ENCODE measurements around the gene VCAN.
A peak's percentile ranks its signal among the peaks of the same experiment; 100 is the strongest.

Gene VCAN

DNA sequence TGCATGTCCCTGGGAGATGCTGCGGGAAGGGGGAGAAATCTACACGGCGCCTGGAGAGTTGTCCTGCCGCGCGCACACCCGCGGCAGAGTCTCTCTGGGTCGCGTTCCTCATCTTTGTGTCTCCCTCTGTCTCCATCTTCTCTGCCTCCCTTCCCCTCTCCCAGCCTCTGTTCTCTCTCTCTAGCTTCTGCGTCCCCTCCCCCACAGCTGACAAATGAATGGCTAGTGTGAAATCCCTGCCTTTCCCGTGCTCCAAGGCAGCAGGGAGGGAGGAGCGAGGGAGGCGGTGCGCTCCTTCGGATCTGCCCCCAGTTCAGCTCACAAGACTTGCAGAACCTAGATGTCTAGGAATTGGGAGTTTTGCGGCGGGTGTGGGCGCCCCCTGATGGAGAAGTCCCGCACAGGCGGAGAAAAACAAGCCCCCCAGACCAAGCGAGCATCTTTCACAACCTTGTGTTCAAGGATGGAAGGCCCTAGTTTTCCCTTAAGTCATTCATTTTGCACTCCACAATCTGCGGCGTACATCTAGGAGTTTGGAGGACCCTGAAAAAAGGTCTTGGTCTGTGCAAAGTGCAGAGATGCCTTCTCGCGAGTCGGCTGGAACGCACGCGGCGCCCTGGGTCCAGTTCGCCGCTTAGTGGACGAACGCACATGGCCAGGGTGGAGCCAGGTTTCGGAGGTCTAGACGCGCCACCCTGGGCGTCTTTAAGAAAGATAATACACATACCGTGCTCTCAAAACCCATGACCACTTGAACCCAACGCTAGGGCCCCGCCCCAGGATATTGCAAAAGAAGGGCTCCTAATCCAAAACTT is 2.0 kb downstream of the VCAN start (continued):
- TF ChIP-seq, protein P1, sequence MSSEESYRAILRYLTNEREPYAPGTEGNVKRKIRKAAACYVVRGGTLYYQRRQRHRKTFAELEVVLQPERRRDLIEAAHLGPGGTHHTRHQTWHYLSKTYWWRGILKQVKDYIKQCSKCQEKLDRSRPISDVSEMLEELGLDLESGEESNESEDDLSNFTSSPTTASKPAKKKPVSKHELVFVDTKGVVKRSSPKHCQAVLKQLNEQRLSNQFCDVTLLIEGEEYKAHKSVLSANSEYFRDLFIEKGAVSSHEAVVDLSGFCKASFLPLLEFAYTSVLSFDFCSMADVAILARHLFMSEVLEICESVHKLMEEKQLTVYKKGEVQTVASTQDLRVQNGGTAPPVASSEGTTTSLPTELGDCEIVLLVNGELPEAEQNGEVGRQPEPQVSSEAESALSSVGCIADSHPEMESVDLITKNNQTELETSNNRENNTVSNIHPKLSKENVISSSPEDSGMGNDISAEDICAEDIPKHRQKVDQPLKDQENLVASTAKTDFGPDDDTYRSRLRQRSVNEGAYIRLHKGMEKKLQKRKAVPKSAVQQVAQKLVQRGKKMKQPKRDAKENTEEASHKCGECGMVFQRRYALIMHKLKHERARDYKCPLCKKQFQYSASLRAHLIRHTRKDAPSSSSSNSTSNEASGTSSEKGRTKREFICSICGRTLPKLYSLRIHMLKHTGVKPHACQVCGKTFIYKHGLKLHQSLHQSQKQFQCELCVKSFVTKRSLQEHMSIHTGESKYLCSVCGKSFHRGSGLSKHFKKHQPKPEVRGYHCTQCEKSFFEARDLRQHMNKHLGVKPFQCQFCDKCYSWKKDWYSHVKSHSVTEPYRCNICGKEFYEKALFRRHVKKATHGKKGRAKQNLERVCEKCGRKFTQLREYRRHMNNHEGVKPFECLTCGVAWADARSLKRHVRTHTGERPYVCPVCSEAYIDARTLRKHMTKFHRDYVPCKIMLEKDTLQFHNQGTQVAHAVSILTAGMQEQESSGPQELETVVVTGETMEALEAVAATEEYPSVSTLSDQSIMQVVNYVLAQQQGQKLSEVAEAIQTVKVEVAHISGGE (tag by site-specific recombination; conservative IDR thresholded peaks at IDR 0.05; ENCODE audit: low read depth), result peak; percentile 61
- TF ChIP-seq, protein P2, sequence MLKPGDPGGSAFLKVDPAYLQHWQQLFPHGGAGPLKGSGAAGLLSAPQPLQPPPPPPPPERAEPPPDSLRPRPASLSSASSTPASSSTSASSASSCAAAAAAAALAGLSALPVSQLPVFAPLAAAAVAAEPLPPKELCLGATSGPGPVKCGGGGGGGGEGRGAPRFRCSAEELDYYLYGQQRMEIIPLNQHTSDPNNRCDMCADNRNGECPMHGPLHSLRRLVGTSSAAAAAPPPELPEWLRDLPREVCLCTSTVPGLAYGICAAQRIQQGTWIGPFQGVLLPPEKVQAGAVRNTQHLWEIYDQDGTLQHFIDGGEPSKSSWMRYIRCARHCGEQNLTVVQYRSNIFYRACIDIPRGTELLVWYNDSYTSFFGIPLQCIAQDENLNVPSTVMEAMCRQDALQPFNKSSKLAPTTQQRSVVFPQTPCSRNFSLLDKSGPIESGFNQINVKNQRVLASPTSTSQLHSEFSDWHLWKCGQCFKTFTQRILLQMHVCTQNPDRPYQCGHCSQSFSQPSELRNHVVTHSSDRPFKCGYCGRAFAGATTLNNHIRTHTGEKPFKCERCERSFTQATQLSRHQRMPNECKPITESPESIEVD (tag by site-specific recombination; IDR thresholded peaks at IDR 0.05), result no peak
- peak; percentile 15; the same call in 1 of the 2 replicates for TF ChIP-seq ZFP69B (tag by site-specific recombination; IDR thresholded peaks at IDR 0.05)
- peak; percentile 60; the same call in 1 of the 2 replicates for TF ChIP-seq ZNF324 (tag by site-specific recombination; IDR thresholded peaks at IDR 0.05)
- TF ChIP-seq, protein P3, sequence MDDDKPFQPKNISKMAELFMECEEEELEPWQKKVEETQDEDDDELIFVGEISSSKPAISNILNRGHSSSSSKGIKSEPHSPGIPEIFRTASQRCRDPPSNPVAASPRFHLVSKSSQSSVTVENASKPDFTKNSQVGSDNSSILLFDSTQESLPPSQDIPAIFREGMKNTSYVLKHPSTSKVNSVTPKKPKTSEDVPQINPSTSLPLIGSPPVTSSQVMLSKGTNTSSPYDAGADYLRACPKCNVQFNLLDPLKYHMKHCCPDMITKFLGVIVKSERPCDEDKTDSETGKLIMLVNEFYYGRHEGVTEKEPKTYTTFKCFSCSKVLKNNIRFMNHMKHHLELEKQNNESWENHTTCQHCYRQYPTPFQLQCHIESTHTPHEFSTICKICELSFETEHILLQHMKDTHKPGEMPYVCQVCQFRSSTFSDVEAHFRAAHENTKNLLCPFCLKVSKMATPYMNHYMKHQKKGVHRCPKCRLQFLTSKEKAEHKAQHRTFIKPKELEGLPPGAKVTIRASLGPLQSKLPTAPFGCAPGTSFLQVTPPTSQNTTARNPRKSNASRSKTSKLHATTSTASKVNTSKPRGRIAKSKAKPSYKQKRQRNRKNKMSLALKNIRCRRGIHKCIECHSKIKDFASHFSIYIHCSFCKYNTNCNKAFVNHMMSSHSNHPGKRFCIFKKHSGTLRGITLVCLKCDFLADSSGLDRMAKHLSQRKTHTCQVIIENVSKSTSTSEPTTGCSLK (tag by site-specific recombination; IDR thresholded peaks at IDR 0.05), result no peak
- 0 out of 2 replicates have a peak, but pooled peaks have one; percentile 39 for TF ChIP-seq YY2 (tag by site-specific recombination; IDR thresholded peaks at IDR 0.05)
- TF ChIP-seq ZNF394 (tag by site-specific recombination; IDR thresholded peaks at IDR 0.05; ENCODE audit: borderline replicate concordance), result 0 out of 2 replicates have a peak, but pooled peaks have one; percentile 23
- TF ChIP-seq, protein P4, sequence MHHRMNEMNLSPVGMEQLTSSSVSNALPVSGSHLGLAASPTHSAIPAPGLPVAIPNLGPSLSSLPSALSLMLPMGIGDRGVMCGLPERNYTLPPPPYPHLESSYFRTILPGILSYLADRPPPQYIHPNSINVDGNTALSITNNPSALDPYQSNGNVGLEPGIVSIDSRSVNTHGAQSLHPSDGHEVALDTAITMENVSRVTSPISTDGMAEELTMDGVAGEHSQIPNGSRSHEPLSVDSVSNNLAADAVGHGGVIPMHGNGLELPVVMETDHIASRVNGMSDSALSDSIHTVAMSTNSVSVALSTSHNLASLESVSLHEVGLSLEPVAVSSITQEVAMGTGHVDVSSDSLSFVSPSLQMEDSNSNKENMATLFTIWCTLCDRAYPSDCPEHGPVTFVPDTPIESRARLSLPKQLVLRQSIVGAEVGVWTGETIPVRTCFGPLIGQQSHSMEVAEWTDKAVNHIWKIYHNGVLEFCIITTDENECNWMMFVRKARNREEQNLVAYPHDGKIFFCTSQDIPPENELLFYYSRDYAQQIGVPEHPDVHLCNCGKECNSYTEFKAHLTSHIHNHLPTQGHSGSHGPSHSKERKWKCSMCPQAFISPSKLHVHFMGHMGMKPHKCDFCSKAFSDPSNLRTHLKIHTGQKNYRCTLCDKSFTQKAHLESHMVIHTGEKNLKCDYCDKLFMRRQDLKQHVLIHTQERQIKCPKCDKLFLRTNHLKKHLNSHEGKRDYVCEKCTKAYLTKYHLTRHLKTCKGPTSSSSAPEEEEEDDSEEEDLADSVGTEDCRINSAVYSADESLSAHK (tag by site-specific recombination; IDR thresholded peaks at IDR 0.05), result peak; percentile 20; the same call in 1 of the 2 replicates
- TF ChIP-seq, protein P5, sequence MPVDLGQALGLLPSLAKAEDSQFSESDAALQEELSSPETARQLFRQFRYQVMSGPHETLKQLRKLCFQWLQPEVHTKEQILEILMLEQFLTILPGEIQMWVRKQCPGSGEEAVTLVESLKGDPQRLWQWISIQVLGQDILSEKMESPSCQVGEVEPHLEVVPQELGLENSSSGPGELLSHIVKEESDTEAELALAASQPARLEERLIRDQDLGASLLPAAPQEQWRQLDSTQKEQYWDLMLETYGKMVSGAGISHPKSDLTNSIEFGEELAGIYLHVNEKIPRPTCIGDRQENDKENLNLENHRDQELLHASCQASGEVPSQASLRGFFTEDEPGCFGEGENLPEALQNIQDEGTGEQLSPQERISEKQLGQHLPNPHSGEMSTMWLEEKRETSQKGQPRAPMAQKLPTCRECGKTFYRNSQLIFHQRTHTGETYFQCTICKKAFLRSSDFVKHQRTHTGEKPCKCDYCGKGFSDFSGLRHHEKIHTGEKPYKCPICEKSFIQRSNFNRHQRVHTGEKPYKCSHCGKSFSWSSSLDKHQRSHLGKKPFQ (tag by site-specific recombination; IDR thresholded peaks at IDR 0.05), result peak; percentile 99
- TF ChIP-seq, protein P6, sequence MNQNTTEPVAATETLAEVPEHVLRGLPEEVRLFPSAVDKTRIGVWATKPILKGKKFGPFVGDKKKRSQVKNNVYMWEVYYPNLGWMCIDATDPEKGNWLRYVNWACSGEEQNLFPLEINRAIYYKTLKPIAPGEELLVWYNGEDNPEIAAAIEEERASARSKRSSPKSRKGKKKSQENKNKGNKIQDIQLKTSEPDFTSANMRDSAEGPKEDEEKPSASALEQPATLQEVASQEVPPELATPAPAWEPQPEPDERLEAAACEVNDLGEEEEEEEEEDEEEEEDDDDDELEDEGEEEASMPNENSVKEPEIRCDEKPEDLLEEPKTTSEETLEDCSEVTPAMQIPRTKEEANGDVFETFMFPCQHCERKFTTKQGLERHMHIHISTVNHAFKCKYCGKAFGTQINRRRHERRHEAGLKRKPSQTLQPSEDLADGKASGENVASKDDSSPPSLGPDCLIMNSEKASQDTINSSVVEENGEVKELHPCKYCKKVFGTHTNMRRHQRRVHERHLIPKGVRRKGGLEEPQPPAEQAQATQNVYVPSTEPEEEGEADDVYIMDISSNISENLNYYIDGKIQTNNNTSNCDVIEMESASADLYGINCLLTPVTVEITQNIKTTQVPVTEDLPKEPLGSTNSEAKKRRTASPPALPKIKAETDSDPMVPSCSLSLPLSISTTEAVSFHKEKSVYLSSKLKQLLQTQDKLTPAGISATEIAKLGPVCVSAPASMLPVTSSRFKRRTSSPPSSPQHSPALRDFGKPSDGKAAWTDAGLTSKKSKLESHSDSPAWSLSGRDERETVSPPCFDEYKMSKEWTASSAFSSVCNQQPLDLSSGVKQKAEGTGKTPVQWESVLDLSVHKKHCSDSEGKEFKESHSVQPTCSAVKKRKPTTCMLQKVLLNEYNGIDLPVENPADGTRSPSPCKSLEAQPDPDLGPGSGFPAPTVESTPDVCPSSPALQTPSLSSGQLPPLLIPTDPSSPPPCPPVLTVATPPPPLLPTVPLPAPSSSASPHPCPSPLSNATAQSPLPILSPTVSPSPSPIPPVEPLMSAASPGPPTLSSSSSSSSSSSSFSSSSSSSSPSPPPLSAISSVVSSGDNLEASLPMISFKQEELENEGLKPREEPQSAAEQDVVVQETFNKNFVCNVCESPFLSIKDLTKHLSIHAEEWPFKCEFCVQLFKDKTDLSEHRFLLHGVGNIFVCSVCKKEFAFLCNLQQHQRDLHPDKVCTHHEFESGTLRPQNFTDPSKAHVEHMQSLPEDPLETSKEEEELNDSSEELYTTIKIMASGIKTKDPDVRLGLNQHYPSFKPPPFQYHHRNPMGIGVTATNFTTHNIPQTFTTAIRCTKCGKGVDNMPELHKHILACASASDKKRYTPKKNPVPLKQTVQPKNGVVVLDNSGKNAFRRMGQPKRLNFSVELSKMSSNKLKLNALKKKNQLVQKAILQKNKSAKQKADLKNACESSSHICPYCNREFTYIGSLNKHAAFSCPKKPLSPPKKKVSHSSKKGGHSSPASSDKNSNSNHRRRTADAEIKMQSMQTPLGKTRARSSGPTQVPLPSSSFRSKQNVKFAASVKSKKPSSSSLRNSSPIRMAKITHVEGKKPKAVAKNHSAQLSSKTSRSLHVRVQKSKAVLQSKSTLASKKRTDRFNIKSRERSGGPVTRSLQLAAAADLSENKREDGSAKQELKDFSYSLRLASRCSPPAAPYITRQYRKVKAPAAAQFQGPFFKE (tag by site-specific recombination; IDR thresholded peaks at IDR 0.05; ENCODE audit: borderline replicate concordance), result no peak
- peak; percentile 58; the same call in 1 of the 2 replicates for TF ChIP-seq KLF7 (tag by site-specific recombination; IDR thresholded peaks at IDR 0.05; ENCODE audit: borderline replicate concordance)
- peak; percentile 48 for TF ChIP-seq KLF10 (tag by site-specific recombination; IDR thresholded peaks at IDR 0.05)
- TF ChIP-seq, protein P7, sequence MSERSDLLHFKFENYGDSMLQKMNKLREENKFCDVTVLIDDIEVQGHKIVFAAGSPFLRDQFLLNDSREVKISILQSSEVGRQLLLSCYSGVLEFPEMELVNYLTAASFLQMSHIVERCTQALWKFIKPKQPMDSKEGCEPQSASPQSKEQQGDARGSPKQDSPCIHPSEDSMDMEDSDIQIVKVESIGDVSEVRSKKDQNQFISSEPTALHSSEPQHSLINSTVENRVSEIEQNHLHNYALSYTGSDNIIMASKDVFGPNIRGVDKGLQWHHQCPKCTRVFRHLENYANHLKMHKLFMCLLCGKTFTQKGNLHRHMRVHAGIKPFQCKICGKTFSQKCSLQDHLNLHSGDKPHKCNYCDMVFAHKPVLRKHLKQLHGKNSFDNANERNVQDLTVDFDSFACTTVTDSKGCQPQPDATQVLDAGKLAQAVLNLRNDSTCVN (tag by site-specific recombination; optimal IDR thresholded peaks at IDR 0.05), result peak; percentile 75

Data from HEK293 (cell line).